ENCODE results near the gene JAZF1. TPM values are rescaled to one million over a fixed set of nuclear protein-coding genes. Genes with fewer than 3 reads are reported as not detected.

The JAZF1 gene
- total RNA-seq, 1 donor from 2014 or later: 7.2 TPM

DNA sequence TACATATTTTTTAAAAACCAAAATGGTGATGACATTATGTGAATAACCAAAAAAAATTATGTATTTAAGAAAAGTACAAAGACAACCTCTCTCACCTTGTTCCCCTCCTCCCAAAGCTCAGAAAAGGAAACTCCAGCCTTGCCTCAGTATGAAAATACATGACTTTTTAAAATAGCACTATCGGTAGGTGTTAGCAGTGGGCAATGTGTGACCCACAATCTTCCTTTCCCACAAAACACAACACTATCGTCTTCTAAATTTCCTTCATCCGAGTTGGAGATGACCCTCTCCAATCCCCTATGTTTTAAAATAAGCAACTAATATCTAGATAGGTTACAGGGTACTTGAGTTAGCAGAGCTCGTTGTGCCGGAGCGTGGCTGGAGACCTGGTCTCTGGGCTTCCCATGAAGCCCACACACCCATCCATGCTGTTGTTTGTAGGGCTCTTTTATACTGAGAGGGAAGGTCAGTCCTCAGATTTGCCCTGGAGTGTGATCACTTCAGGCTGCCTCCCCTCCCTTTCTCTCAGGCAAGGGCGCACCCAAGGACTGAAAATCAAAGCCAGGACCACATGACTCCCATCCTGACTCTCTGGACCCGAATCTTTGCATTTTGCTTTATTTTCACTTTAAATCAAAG lies 107.6 kb downstream of the JAZF1 start:
- Mint-ChIP-seq H3K36me3 (no peaks in the 10 kb centered on the region), H3K27me3 (ENCODE audit: low read depth) (no peaks in the 10 kb centered on the region), H3K4me1 (peaks cover 74% of the 10 kb centered on the region), H3K9me3 (no peaks in the 10 kb centered on the region), H3K4me3 (no peak overlapping the region), H3K27ac (no peak overlapping the region)
- TF ChIP-seq, protein P1, sequence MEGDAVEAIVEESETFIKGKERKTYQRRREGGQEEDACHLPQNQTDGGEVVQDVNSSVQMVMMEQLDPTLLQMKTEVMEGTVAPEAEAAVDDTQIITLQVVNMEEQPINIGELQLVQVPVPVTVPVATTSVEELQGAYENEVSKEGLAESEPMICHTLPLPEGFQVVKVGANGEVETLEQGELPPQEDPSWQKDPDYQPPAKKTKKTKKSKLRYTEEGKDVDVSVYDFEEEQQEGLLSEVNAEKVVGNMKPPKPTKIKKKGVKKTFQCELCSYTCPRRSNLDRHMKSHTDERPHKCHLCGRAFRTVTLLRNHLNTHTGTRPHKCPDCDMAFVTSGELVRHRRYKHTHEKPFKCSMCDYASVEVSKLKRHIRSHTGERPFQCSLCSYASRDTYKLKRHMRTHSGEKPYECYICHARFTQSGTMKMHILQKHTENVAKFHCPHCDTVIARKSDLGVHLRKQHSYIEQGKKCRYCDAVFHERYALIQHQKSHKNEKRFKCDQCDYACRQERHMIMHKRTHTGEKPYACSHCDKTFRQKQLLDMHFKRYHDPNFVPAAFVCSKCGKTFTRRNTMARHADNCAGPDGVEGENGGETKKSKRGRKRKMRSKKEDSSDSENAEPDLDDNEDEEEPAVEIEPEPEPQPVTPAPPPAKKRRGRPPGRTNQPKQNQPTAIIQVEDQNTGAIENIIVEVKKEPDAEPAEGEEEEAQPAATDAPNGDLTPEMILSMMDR (IDR thresholded peaks at IDR 0.05; ENCODE audit: unreplicated experiment): no peak
- no peak for DNase-seq (ENCODE audit: low spot score in 2 of 2, unreplicated experiment in 2 of 2)

DNA sequence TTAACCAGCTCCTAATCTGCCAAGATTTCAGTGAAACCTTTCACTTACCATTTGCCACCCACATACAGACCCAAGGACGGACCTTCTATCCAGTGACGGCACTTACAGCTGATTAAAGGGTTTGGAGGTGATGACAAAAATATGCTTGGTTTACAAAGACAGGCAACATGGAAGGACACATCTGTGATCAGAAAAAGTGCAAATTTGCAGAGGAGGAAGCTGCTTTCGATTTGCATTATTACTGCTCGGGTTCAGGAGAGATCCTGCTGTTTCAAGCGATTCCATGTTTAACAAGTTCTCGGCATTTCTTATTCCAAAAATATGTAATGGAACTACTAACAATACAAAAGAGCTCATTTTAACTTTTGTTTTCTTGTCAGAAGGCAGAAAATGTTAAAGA lies 109.0 kb downstream of the JAZF1 start:
- TF ChIP-seq, protein P1 (IDR thresholded peaks at IDR 0.05; ENCODE audit: unreplicated experiment): no peak
- no peaks in the 10 kb centered on the region for H3K36me3 Mint-ChIP-seq
- peaks cover 61% of the 10 kb centered on the region for H3K4me1 Mint-ChIP-seq
- H3K27ac Mint-ChIP-seq: no peak overlapping the region
- H3K9me3 Mint-ChIP-seq: no peaks in the 10 kb centered on the region
- no peak for DNase-seq (ENCODE audit: low spot score in 2 of 2, unreplicated experiment in 2 of 2)
- H3K4me3 Mint-ChIP-seq: no peak overlapping the region
- H3K27me3 Mint-ChIP-seq (ENCODE audit: low read depth): no peaks in the 10 kb centered on the region

DNA sequence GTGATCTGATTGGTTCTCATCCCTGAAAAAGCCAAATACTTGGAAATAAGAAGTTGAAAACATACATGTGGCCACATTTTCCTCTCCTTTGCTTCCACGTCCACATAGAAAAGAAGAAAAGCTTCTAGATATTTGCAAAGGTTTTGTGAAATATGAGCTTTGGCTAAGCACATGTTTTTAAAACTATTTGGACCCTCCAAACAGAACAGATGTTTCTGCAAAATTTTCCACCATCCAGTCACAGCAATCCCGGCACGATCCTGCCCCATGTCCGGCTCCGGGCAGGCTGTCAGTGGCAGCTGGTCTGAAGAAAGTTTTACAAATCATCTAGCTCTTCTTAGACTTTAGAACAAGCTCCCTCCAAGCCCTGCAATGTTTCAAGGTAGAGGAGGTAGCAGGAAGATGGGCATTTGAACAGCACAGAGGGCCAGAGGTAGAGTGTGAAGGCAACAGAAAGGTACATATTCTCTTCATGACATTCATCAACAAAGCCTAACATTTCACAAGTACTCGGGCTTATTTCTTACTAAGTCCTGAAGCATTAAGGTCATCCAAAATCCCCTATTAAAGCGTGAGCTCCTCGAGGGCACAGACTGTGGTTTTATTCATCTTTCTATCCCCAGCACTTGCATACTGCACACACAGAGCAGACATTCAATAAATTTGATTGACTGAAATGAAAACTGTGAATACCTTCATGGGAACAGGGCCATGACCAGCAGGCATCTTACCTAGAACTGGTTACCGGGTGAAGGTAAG lies 110.1 kb downstream of the JAZF1 start:
- no peak for DNase-seq (ENCODE audit: low spot score in 2 of 2, unreplicated experiment in 2 of 2)
- H3K36me3 Mint-ChIP-seq: no peaks in the 10 kb centered on the region
- TF ChIP-seq, protein P1 (IDR thresholded peaks at IDR 0.05; ENCODE audit: unreplicated experiment): no peak
- H3K27me3 Mint-ChIP-seq (ENCODE audit: low read depth): no peaks in the 10 kb centered on the region
- H3K4me1 Mint-ChIP-seq: peaks cover 56% of the 10 kb centered on the region
- H3K27ac Mint-ChIP-seq: peak overlapping the region; percentile 95
- H3K4me3 Mint-ChIP-seq: no peak overlapping the region
- no peaks in the 10 kb centered on the region for H3K9me3 Mint-ChIP-seq

DNA sequence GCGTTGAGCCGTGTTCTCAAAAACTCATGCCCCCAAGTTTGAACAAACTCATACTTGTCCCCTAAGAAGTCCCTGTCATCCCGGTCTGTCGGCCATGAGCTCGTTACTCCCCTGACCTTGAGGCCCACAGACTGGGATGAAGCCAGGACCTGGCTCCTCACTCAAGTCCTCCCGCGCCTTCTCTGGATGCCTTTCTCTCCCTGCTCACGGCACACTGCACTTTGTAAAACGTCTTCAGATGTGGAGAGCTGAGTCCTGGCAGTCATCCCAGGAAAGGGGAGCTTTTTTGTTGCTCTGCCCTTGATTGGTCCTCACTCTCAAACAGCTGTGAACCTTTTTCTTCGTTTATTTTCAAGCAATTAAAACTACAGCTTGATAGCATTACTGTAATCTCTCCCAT lies 110.8 kb downstream of the JAZF1 start:
- Mint-ChIP-seq H3K27ac (peak overlapping the region; percentile 95), H3K4me3 (no peak overlapping the region), H3K27me3 (ENCODE audit: low read depth) (no peaks in the 10 kb centered on the region), H3K4me1 (peaks cover 58% of the 10 kb centered on the region), H3K36me3 (no peaks in the 10 kb centered on the region), H3K9me3 (no peaks in the 10 kb centered on the region)
- peak in 1 of 2 experiments; percentile 35 for DNase-seq (ENCODE audit: low spot score in 2 of 2, unreplicated experiment in 2 of 2)
- TF ChIP-seq, protein P1 (IDR thresholded peaks at IDR 0.05; ENCODE audit: unreplicated experiment): no peak

DNA sequence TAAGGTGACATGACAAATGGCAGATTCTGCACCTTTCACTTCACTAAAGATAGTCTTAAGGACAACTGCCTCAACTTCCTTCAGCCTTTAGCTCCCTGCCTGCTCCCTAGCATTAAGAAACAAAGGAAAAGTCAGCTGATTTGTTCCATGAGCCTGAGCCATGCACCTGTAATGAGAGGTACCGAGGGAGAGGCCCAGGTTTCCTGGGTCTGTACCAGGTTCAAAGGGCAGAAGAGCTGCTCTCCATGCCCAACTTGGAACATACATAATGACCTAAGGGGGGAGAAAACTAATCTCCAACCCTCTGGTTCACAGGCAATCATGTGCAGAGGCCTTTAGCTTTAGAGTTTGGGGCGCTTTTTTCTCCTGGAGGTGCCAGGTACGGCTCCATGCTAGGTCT lies 111.2 kb downstream of the JAZF1 start:
- H3K4me1 Mint-ChIP-seq: peaks cover 59% of the 10 kb centered on the region
- no peak overlapping the region for H3K4me3 Mint-ChIP-seq
- H3K27me3 Mint-ChIP-seq (ENCODE audit: low read depth): no peaks in the 10 kb centered on the region
- H3K27ac Mint-ChIP-seq: peak overlapping the region; percentile 95
- no peak for DNase-seq (ENCODE audit: low spot score in 2 of 2, unreplicated experiment in 2 of 2)
- TF ChIP-seq, protein P1 (IDR thresholded peaks at IDR 0.05; ENCODE audit: unreplicated experiment): no peak
- no peaks in the 10 kb centered on the region for H3K9me3 Mint-ChIP-seq
- H3K36me3 Mint-ChIP-seq: no peaks in the 10 kb centered on the region

Measured in mesothelial cell of epicardium (in vitro differentiated cells).